Left ventricle myocardium inferior (tissue), 1 donor: ENCODE measurements around the gene MAP3K5. TPM values are rescaled to one million over a fixed set of nuclear protein-coding genes. Genes with fewer than 3 reads are reported as not detected.

Experiments used
- DNase-seq: peaks from one replicate; pipeline ENCODE4 v3.0.0-alpha.2; 2020
- H3K27ac ChIP-seq: fragments of 200-600 bp; replicated peaks from 2 replicates; pipeline ENCODE4 v1.8.0; 2021
- H3K27me3 ChIP-seq: fragments of 200-600 bp; 2 replicates; pipeline ENCODE4 v1.8.0; 2021; ENCODE audit warnings: low read depth
- H3K36me3 ChIP-seq: fragments of 200-600 bp; 2 replicates; pipeline ENCODE4 v1.8.0; 2021
- H3K4me1 ChIP-seq: fragments of 200-600 bp; 2 replicates; pipeline ENCODE4 v1.8.0; 2021
- H3K4me3 ChIP-seq: fragments of 200-600 bp; 2 replicates; pipeline ENCODE4 v1.8.0; 2021; ENCODE audit warnings: mild to moderate bottlenecking, moderate library complexity
- H3K9me3 ChIP-seq: fragments of 200-600 bp; replicated peaks from 2 replicates; pipeline ENCODE4 v1.8.0; 2021
- CTCF ChIP-seq: fragments of 200-600 bp; IDR thresholded peaks from 2 replicates; pipeline ENCODE4 v1.8.0; 2021; ENCODE audit warnings: antibody characterized with exemption, mild to moderate bottlenecking, borderline replicate concordance
- intact Hi-C: fragments of 100-400 bp; cut with micrococcal nuclease; formaldehyde crosslinking; loops from one replicate; pipeline ENCODE4 v1.11.0; 2022
- total RNA-seq: library from RNA; stranded (reverse); fragmentation: NEBNext Ultra II Directional; extraction: Animal tissue kit (Norgen Biotek cat#: 25700); gene quantifications from one replicate; pipeline ENCODE4 v1.2.1, GENCODE V29; 2021
- donor health status: DM: no; HTN: yes; CAD: no; lungs with severe emphysema.

MAP3K5 gene
- total RNA-seq, 1 donor from 2014 or later: 44.1 TPM

- no peak for DNase-seq
- Histone ChIP-seq H3K4me3 (no peak overlapping the region), H3K27me3 (no peaks in the 10 kb centered on the region), H3K4me1 (peaks cover 4% of the 10 kb centered on the region), H3K9me3 (no peaks in the 10 kb centered on the region), H3K36me3 (peaks cover 20% of the 10 kb centered on the region), H3K27ac (no peak overlapping the region)
- TF ChIP-seq CTCF: no peak
- intact Hi-C loops: no loop called here
Observed at GRCh38 chr6:136628996-136629395, 163.3 kb downstream of the MAP3K5 start.

GRCh38 chr6:136627191-136627590 lies 165.1 kb downstream of the MAP3K5 start:
- no peak for TF ChIP-seq CTCF
- no peak for DNase-seq
- intact Hi-C loops: no loop called here
- H3K27ac ChIP-seq: no peak overlapping the region
- peaks cover 20% of the 10 kb centered on the region for H3K36me3 ChIP-seq
- H3K27me3 ChIP-seq: no peaks in the 10 kb centered on the region
- H3K4me3 ChIP-seq: no peak overlapping the region
- H3K4me1 ChIP-seq: peaks cover 4% of the 10 kb centered on the region
- H3K9me3 ChIP-seq: no peaks in the 10 kb centered on the region

- H3K36me3 ChIP-seq: peaks cover 19% of the 10 kb centered on the region
- intact Hi-C loops: no loop called here
Observed at GRCh38 chr6:136625293-136625692, 167.0 kb downstream of the MAP3K5 start.

GRCh38 chr6:136624347-136624746 lies 167.9 kb downstream of the MAP3K5 start:
- Histone ChIP-seq H3K4me1 (no peaks in the 10 kb centered on the region), H3K27me3 (no peaks in the 10 kb centered on the region), H3K27ac (no peak overlapping the region), H3K9me3 (no peaks in the 10 kb centered on the region), H3K36me3 (peaks cover 18% of the 10 kb centered on the region), H3K4me3 (no peak overlapping the region)
- TF ChIP-seq CTCF: no peak
- no peak for DNase-seq
- intact Hi-C loops: no loop called here

More at GRCh38 chr6:136625293-136625692, 167.0 kb downstream of the MAP3K5 start:
- H3K4me1 ChIP-seq: no peaks in the 10 kb centered on the region
- no peak for TF ChIP-seq CTCF
- no peaks in the 10 kb centered on the region for H3K9me3 ChIP-seq
- H3K4me3 ChIP-seq: no peak overlapping the region
- no peak for DNase-seq
- H3K27me3 ChIP-seq: no peaks in the 10 kb centered on the region
- no peak overlapping the region for H3K27ac ChIP-seq

- DNase-seq: no peak
- no peak overlapping the region for H3K27ac ChIP-seq
- intact Hi-C loops: no loop called here
- no peaks in the 10 kb centered on the region for H3K9me3 ChIP-seq
- peaks cover 37% of the 10 kb centered on the region for H3K36me3 ChIP-seq
- no peak overlapping the region for H3K4me3 ChIP-seq
- no peaks in the 10 kb centered on the region for H3K4me1 ChIP-seq
- no peak for TF ChIP-seq CTCF
- no peaks in the 10 kb centered on the region for H3K27me3 ChIP-seq
Observed at GRCh38 chr6:136618086-136618485, 174.2 kb downstream of the MAP3K5 start.

GRCh38 chr6:136616527-136616926 lies 175.8 kb downstream of the MAP3K5 start:
- H3K36me3 ChIP-seq: peaks cover 31% of the 10 kb centered on the region
- TF ChIP-seq CTCF: no peak
- no peak overlapping the region for H3K4me3 ChIP-seq
- H3K9me3 ChIP-seq: no peaks in the 10 kb centered on the region
- H3K27me3 ChIP-seq: no peaks in the 10 kb centered on the region
- intact Hi-C loops: no loop called here
- H3K4me1 ChIP-seq: no peaks in the 10 kb centered on the region
- H3K27ac ChIP-seq: no peak overlapping the region
- DNase-seq: no peak
